GM23338 (cell line): ENCODE measurements around the gene EFTUD2. TPM values are rescaled to one million over a fixed set of nuclear protein-coding genes. Genes with fewer than 3 reads are reported as not detected.

Experiments
- ATAC-seq: fragments of 200-7000 bp; cut with Tn5 transposase; 3 replicates; pipeline ENCODE4 v1.9.1; 2020
- DNase-seq: peaks from one replicate; pipeline ENCODE4 v3.0.0-alpha.2; 2015; ENCODE audit warnings: low spot score
- H2AFZ ChIP-seq: fragments of 200-600 bp; sonication (generic); 2 replicates; pipeline ENCODE4 v1.8.0; 2016; ENCODE audit warnings: antibody characterized with exemption, mild to moderate bottlenecking, moderate library complexity
- H3F3A ChIP-seq: fragments of 200-600 bp; sonication (generic); replicated peaks from 2 replicates; pipeline ENCODE4 v1.8.0; 2017; ENCODE audit warnings: antibody characterized with exemption, mixed run types, low read depth
- H3K27ac ChIP-seq: fragments of 200-600 bp; sonication (generic); 2 replicates; pipeline ENCODE4 v1.6.1; 2016; ENCODE audit warnings: low read depth
- H3K27me3 ChIP-seq: fragments of 200-600 bp; sonication (generic); 2 replicates; pipeline ENCODE4 v1.8.0; 2016; ENCODE audit warnings: mild to moderate bottlenecking, mixed run types, moderate library complexity; ENCODE audit not compliant: insufficient read depth
- H3K36me3 ChIP-seq: fragments of 200-600 bp; sonication (generic); 2 replicates; pipeline ENCODE4 v1.8.0; 2016; ENCODE audit warnings: mild to moderate bottlenecking; ENCODE audit not compliant: insufficient read depth
- H3K4me1 ChIP-seq: fragments of 200-600 bp; sonication (generic); 2 replicates; pipeline ENCODE4 v1.8.0; 2016; ENCODE audit warnings: mild to moderate bottlenecking, moderate library complexity; ENCODE audit not compliant: insufficient read depth
- H3K4me2 ChIP-seq: fragments of 200-600 bp; sonication (generic); 2 replicates; pipeline ENCODE4 v1.7.1; 2017; ENCODE audit warnings: mixed run types
- H3K4me3 ChIP-seq: fragments of 200-600 bp; sonication (generic); 2 replicates; pipeline ENCODE4 v1.6.1; 2016; ENCODE audit warnings: mixed run types
- H3K79me2 ChIP-seq: fragments of 200-600 bp; sonication (generic); replicated peaks from 2 replicates; pipeline ENCODE4 v1.8.0; 2017; ENCODE audit warnings: mild to moderate bottlenecking; ENCODE audit not compliant: insufficient read depth
- H3K9me2 ChIP-seq: fragments of 200-600 bp; sonication (generic); 2 replicates; pipeline ENCODE4 v1.8.0; 2017; ENCODE audit not compliant: insufficient read depth
- H4K20me1 ChIP-seq: fragments of 200-600 bp; sonication (generic); replicated peaks from 2 replicates; pipeline ENCODE4 v1.8.0; 2017; ENCODE audit warnings: mild to moderate bottlenecking; ENCODE audit not compliant: insufficient read depth
- H3K27ac Mint-ChIP-seq: 2 replicates; pipeline ENCODE4 v1.8.0; 2020; ENCODE audit warnings: inconsistent platforms, mild to moderate bottlenecking, moderate library complexity, mixed read lengths
- H3K27me3 Mint-ChIP-seq: 3 replicates; pipeline ENCODE4 v1.8.0; 2022; ENCODE audit warnings: low read depth, mild to moderate bottlenecking, moderate library complexity, mixed read lengths, inconsistent platforms; ENCODE audit not compliant: insufficient read depth, poor library complexity
- H3K36me3 Mint-ChIP-seq: 3 replicates; pipeline ENCODE4 v1.8.0; 2021; ENCODE audit warnings: low read depth, mild to moderate bottlenecking, inconsistent platforms, moderate library complexity, mixed read lengths
- H3K4me1 Mint-ChIP-seq: 3 replicates; pipeline ENCODE4 v1.8.0; 2020; ENCODE audit warnings: mild to moderate bottlenecking, inconsistent platforms, mixed read lengths
- H3K4me3 Mint-ChIP-seq: 3 replicates; pipeline ENCODE4 v1.8.0; 2021; ENCODE audit warnings: moderate library complexity, mild to moderate bottlenecking, inconsistent platforms, mixed read lengths
- H3K9me3 Mint-ChIP-seq: 3 replicates; pipeline ENCODE4 v1.8.0; 2020; ENCODE audit warnings: moderate library complexity, mild to moderate bottlenecking, inconsistent platforms, mixed read lengths
- CREB1 ChIP-seq: fragments of 250-450 bp; sonication (Bioruptor Pico); IDR thresholded peaks from 2 replicates; pipeline ENCODE4 v1.5.0; 2020; ENCODE audit warnings: low read depth, mild to moderate bottlenecking, moderate library complexity
- CTCF ChIP-seq, 2 experiments: fragments of 200-600 bp in 1 of 2; sonication (generic) in 1 of 2; conservative IDR thresholded peaks; 2 replicates each; pipeline versions ENCODE4 v1.5.1 to v1.6.1; 2016 to 2017; ENCODE audit warnings: antibody characterized with exemption in 2 of 2, low read depth in 2 of 2, mild to moderate bottlenecking in 2 of 2, moderate library complexity in 1 of 2
- EZH2 ChIP-seq: fragments of 200-600 bp; sonication (generic); IDR thresholded peaks from one replicate; pipeline ENCODE4 v1.8.0; 2017; ENCODE audit warnings: antibody characterized with exemption, mild to moderate bottlenecking, low read depth; ENCODE audit not compliant: unreplicated experiment
- EZH2phosphoT487 ChIP-seq: fragments of 200-600 bp; sonication (generic); IDR thresholded peaks from one replicate; pipeline ENCODE4 v1.8.1; 2018; ENCODE audit warnings: antibody characterized with exemption; ENCODE audit not compliant: unreplicated experiment
- JUNB ChIP-seq: IDR thresholded peaks from one replicate; pipeline ENCODE4 v1.6.1; 2016; ENCODE audit warnings: antibody characterized with exemption; ENCODE audit not compliant: unreplicated experiment
- POLR2AphosphoS5 ChIP-seq: IDR thresholded peaks from 2 replicates; pipeline ENCODE4 v1.6.1; 2016; ENCODE audit warnings: antibody characterized with exemption, low read depth
- REST ChIP-seq: IDR thresholded peaks from one replicate; pipeline ENCODE4 v1.6.1; 2018; ENCODE audit warnings: antibody characterized with exemption; ENCODE audit not compliant: unreplicated experiment
- STAT1 ChIP-seq: IDR thresholded peaks from one replicate; pipeline ENCODE4 v1.6.1; 2016; ENCODE audit warnings: antibody characterized with exemption; ENCODE audit not compliant: unreplicated experiment
- ZNF114 ChIP-seq: fragments of 250-450 bp; sonication (Bioruptor Pico); IDR thresholded peaks from 2 replicates; pipeline ENCODE4 v1.5.0; 2020; ENCODE audit warnings: mild to moderate bottlenecking, moderate library complexity
- ZNF331 ChIP-seq: fragments of 250-450 bp; sonication (Bioruptor Pico); IDR thresholded peaks from 2 replicates; pipeline ENCODE4 v1.5.0; 2020; ENCODE audit warnings: low read depth, mild to moderate bottlenecking, moderate library complexity
- polyA plus RNA-seq: library from polyadenylated mRNA; unstranded; fragments of >200 nt; fragmentation: Nextera tagmentation; extraction: Ambion mirVana; gene quantifications from 2 replicates; pipeline ENCODE4 v1.2.1, GENCODE V29; 2016
- total RNA-seq: library from RNA; depleted of rRNA; stranded (reverse); fragments of >200 nt; shearing (Covaris generic); gene quantifications from 2 replicates; pipeline ENCODE4 v1.2.3, GENCODE V29; 2014

The EFTUD2 gene
- total and polyA plus RNA-seq, 2 experiments from 2014 or later: 61.6 to 196 TPM

- Mint-ChIP-seq H3K36me3 (peaks cover 70% of the 10 kb centered on the region), H3K4me1 (no peaks in the 10 kb centered on the region), H3K9me3 (no peaks in the 10 kb centered on the region), H3K4me3 (no peak overlapping the region), H3K27me3 (peaks cover 2% of the 10 kb centered on the region), H3K27ac (no peak overlapping the region)
- H3K27me3 ChIP-seq: no peaks in the 10 kb centered on the region
- peak; percentile 94 for ATAC-seq
- H3K4me1 ChIP-seq: no peaks in the 10 kb centered on the region
- no peak overlapping the region for H2AFZ ChIP-seq
- H3K27ac ChIP-seq: no peak overlapping the region
- no peaks in the 10 kb centered on the region for H3K79me2 ChIP-seq
- H3K4me2 ChIP-seq: no peak overlapping the region
- H3F3A ChIP-seq: peaks cover 22% of the 10 kb centered on the region
- TF ChIP-seq CTCF (conservative IDR thresholded peaks at IDR 0.05; ENCODE audit: low read depth in 2 of 2) (peak; percentile 87 to 96), CREB1 (CRISPR knock-in tag) (no peak), POLR2AphosphoS5 (no peak), EZH2phosphoT487 (no peak), JUNB (no peak)
- H3K9me2 ChIP-seq: no peaks in the 10 kb centered on the region
- peaks cover 42% of the 10 kb centered on the region for H3K36me3 ChIP-seq
- peaks cover 13% of the 10 kb centered on the region for H4K20me1 ChIP-seq
- H3K4me3 ChIP-seq: no peak overlapping the region
- DNase-seq: peak; percentile 90
Observed at GRCh38 chr17:44865231-44865660, 34.0 kb downstream of the EFTUD2 start.

- H3K4me3 Mint-ChIP-seq: no peak overlapping the region
- no peak overlapping the region for H3K27ac ChIP-seq
- peaks cover 22% of the 10 kb centered on the region for H3F3A ChIP-seq
- H3K4me1 Mint-ChIP-seq: no peaks in the 10 kb centered on the region
- H3K27me3 Mint-ChIP-seq: peaks cover 2% of the 10 kb centered on the region
- no peaks in the 10 kb centered on the region for H3K27me3 ChIP-seq
- peaks cover 72% of the 10 kb centered on the region for H3K36me3 Mint-ChIP-seq
- no peak for DNase-seq
- H4K20me1 ChIP-seq: peaks cover 13% of the 10 kb centered on the region
- no peaks in the 10 kb centered on the region for H3K4me1 ChIP-seq
- peaks cover 40% of the 10 kb centered on the region for H3K36me3 ChIP-seq
- H2AFZ ChIP-seq: no peak overlapping the region
- no peaks in the 10 kb centered on the region for H3K9me3 Mint-ChIP-seq
- no peak for ATAC-seq
- no peak overlapping the region for H3K4me3 ChIP-seq
- H3K9me2 ChIP-seq: no peaks in the 10 kb centered on the region
- no peaks in the 10 kb centered on the region for H3K79me2 ChIP-seq
- no peak overlapping the region for H3K27ac Mint-ChIP-seq
- TF ChIP-seq JUNB (no peak), CTCF (conservative IDR thresholded peaks at IDR 0.05; ENCODE audit: low read depth in 2 of 2) (no peak), ZNF114 (CRISPR knock-in tag) (no peak), EZH2 (no peak), ZNF331 (CRISPR knock-in tag) (no peak), STAT1 (no peak), CREB1 (CRISPR knock-in tag) (no peak), REST (no peak)
- no peak overlapping the region for H3K4me2 ChIP-seq
Observed at GRCh38 chr17:44864831-44865230, 34.4 kb downstream of the EFTUD2 start.
